Keratinocyte (primary cell): Measurements from ENCODE around the gene WT1. TPM values are rescaled to one million over a fixed set of nuclear protein-coding genes. Genes with fewer than 3 reads are reported as not detected.

Source experiments
- DNase-seq: peaks from one replicate; pipeline ENCODE4 v3.0.0-alpha.2; 2011; ENCODE audit warnings: low read depth, missing footprints, low spot score
- FAIRE-seq: peaks from 2 replicates; lab custom pipeline; 2011; peaks lifted over from hg19 to GRCh38; lab: Jason Lieb, UNC
- H2AFZ ChIP-seq: 2 replicates; pipeline ENCODE4 v1.6.0; 2012; ENCODE audit warnings: low read length, control low read depth, inconsistent platforms; ENCODE audit not compliant: control insufficient read depth
- H3K27ac ChIP-seq: 2 replicates; pipeline ENCODE4 v1.5.1; 2011; ENCODE audit warnings: low read length; ENCODE audit not compliant: control insufficient read depth, insufficient read depth
- H3K27me3 ChIP-seq: 3 replicates; pipeline ENCODE4 v1.6.0; 2011; ENCODE audit warnings: low read length; ENCODE audit not compliant: control insufficient read depth, insufficient read depth; ENCODE audit errors: extremely low read depth
- H3K36me3 ChIP-seq, 2 experiments: 2 replicates in 1 of 2; 3 replicates in 1 of 2; pipeline ENCODE4 v1.5.1; 2011; ENCODE audit warnings: low read length in 2 of 2, mild to moderate bottlenecking in 1 of 2; ENCODE audit not compliant: control insufficient read depth in 2 of 2, insufficient read depth in 2 of 2; ENCODE audit errors: extremely low read depth in 1 of 2
- H3K4me1 ChIP-seq: 3 replicates; pipeline ENCODE4 v1.5.1; 2011; ENCODE audit warnings: low read length; ENCODE audit not compliant: control insufficient read depth, insufficient read depth; ENCODE audit errors: extremely low read depth
- H3K4me2 ChIP-seq: 3 replicates; pipeline ENCODE4 v1.6.0; 2011; ENCODE audit warnings: low read depth, low read length; ENCODE audit not compliant: control insufficient read depth, insufficient read depth; ENCODE audit errors: extremely low read depth
- H3K4me3 ChIP-seq, 3 experiments: fragments of 200-600 bp in 1 of 3; sonication (generic) in 1 of 3; 2 replicates in 2 of 3; 3 replicates in 1 of 3; pipeline ENCODE4 v1.5.1; 2011 to 2016; ENCODE audit warnings: low read length in 3 of 3, mild to moderate bottlenecking in 3 of 3, control low read depth in 2 of 3, inconsistent platforms in 1 of 3, low read depth in 1 of 3, mixed read lengths in 1 of 3, mixed run types in 1 of 3, moderate library complexity in 1 of 3; ENCODE audit not compliant: control insufficient read depth in 2 of 3, insufficient read depth in 2 of 3; ENCODE audit errors: extremely low read depth in 1 of 3
- H3K79me2 ChIP-seq: 2 replicates; pipeline ENCODE4 v1.6.0; 2012; ENCODE audit warnings: low read length; ENCODE audit not compliant: control insufficient read depth, insufficient read depth
- H3K9ac ChIP-seq: 3 replicates; pipeline ENCODE4 v1.6.0; 2011; ENCODE audit warnings: low read length; ENCODE audit not compliant: control insufficient read depth, insufficient read depth; ENCODE audit errors: extremely low read depth
- H3K9me1 ChIP-seq: 3 replicates; pipeline ENCODE4 v1.6.0; 2011; ENCODE audit warnings: low read length; ENCODE audit not compliant: control insufficient read depth, insufficient read depth; ENCODE audit errors: extremely low read depth
- H3K9me3 ChIP-seq: 2 replicates; pipeline ENCODE4 v1.5.1; 2012; ENCODE audit warnings: low read depth, low read length; ENCODE audit not compliant: control insufficient read depth
- H4K20me1 ChIP-seq: 3 replicates; pipeline ENCODE4 v1.6.0; 2011; ENCODE audit warnings: low read length; ENCODE audit not compliant: control insufficient read depth, insufficient read depth; ENCODE audit errors: extremely low read depth
- CTCF ChIP-seq, 3 experiments: IDR thresholded peaks in 1 of 3; conservative IDR thresholded peaks in 1 of 3; optimal IDR thresholded peaks in 1 of 3; 2 replicates in 2 of 3; 3 replicates in 1 of 3; pipeline versions ENCODE3 to v1.5.1; 2011; ENCODE audit warnings: low read length in 3 of 3, mild to moderate bottlenecking in 3 of 3, moderate library complexity in 2 of 3, control low read depth in 1 of 3, inconsistent platforms in 1 of 3; ENCODE audit not compliant: insufficient read depth in 2 of 3; ENCODE audit errors: extremely low read depth in 1 of 3
- EZH2 ChIP-seq: IDR thresholded peaks from one replicate; pipeline ENCODE4 v1.6.1; 2012; ENCODE audit warnings: inconsistent platforms, mild to moderate bottlenecking, low read length, moderate library complexity
- dilution Hi-C: fragments of 300-500 bp; cut with MboI; formaldehyde crosslinking; loops from one replicate; pipeline ENCODE4 v1.7.0; 2020; ENCODE audit warnings: low sequenced_read_pairs; ENCODE audit not compliant: extremely low pct_ligation_motif_present
- polyA plus RNA-seq, 5 experiments: library from polyadenylated mRNA; depleted of rRNA in 3 of 5; stranded (reverse) in 3 of 5; stranded (forward) in 1 of 5; unstranded in 1 of 5; fragments of >200 nt; gene quantifications; 1 replicate in 1 of 5; 2 replicates in 3 of 5; 3 replicates in 1 of 5; pipeline versions ENCODE4 v1.2.1 to v1.2.3, GENCODE V29; 2011 to 2012; ENCODE audit warnings: missing spikeins in 2 of 5, low read depth in 1 of 5, low replicate concordance in 1 of 5

The WT1 gene
- polyA plus RNA-seq, 1 donor (not counting 4 experiments of a cell fraction or from before 2014, with no cell fraction given), result not detected

- Histone ChIP-seq H3K4me2 (no peak overlapping the region), H3K27me3 (peaks cover 6% of the 10 kb centered on the region), H4K20me1 (no peaks in the 10 kb centered on the region), H3K9me1 (no peaks in the 10 kb centered on the region), H3K9ac (no peak overlapping the region), H3K4me3 (no peak overlapping the region), H2AFZ (no peak overlapping the region), H3K79me2 (no peaks in the 10 kb centered on the region), H3K36me3 (no peaks in the 10 kb centered on the region), H3K4me1 (no peaks in the 10 kb centered on the region), H3K27ac (no peak overlapping the region), H3K9me3 (no peaks in the 10 kb centered on the region)
- dilution Hi-C loops, result no loop called here
- TF ChIP-seq CTCF (optimal IDR thresholded peaks at IDR 0.05 in 1 of 3, IDR thresholded peaks at IDR 0.05 in 1 of 3, conservative IDR thresholded peaks at IDR 0.05 in 1 of 3; ENCODE audit: extremely low read depth in 1 of 3, insufficient read depth in 2 of 3, low read length in 3 of 3), result no peak
- no peak for TF ChIP-seq EZH2
- no peak for DNase-seq
- no peak for FAIRE-seq
Observed at GRCh38 chr11:32353884-32354283, 81.5 kb downstream of the WT1 start.

GRCh38 chr11:32348502-32348901, 86.8 kb downstream of the WT1 start:
- Histone ChIP-seq H3K4me2 (no peak overlapping the region), H3K27ac (no peak overlapping the region), H3K4me3 (no peak overlapping the region), H3K9ac (no peak overlapping the region), H3K9me3 (no peaks in the 10 kb centered on the region), H3K36me3 (no peaks in the 10 kb centered on the region), H2AFZ (no peak overlapping the region), H3K4me1 (no peaks in the 10 kb centered on the region), H4K20me1 (no peaks in the 10 kb centered on the region), H3K79me2 (no peaks in the 10 kb centered on the region), H3K9me1 (no peaks in the 10 kb centered on the region), H3K27me3 (peaks cover 5% of the 10 kb centered on the region)
- DNase-seq, result no peak
- FAIRE-seq, result no peak
- TF ChIP-seq CTCF (optimal IDR thresholded peaks at IDR 0.05 in 1 of 3, IDR thresholded peaks at IDR 0.05 in 1 of 3, conservative IDR thresholded peaks at IDR 0.05 in 1 of 3; ENCODE audit: extremely low read depth in 1 of 3, insufficient read depth in 2 of 3, low read length in 3 of 3), result no peak
- no peak for TF ChIP-seq EZH2
- dilution Hi-C loops, result no loop called here
